HL-60/S4 (cell line): Measurements from ENCODE around the gene UBE4B.
"Not testable (repeated sequence)": the region's sequence is repeated elsewhere in the genome, so short reads cannot be mapped to it uniquely, and the experiment has no call there.

Source experiments
- in situ Hi-C: fragments of 300-500 bp; cut with MboI; formaldehyde crosslinking; loops from 2 replicates; pipeline ENCODE4 v1.14.3; 2022; ENCODE audit warnings: low sequenced_read_pairs

The UBE4B gene

GRCh38 chr1:10070206-10070605 is 37.4 kb downstream of the UBE4B start:
- in situ Hi-C loops: no loop called here

GRCh38 chr1:10071640-10072039 is 38.9 kb downstream of the UBE4B start:
- in situ Hi-C loops: no loop called here

- in situ Hi-C loops: not testable (repeated sequence)
These were observed 40.6 kb downstream of the UBE4B start for GRCh38 chr1:10073371-10073770.

- in situ Hi-C loops: no loop called here
These were observed 41.5 kb downstream of the UBE4B start for GRCh38 chr1:10074059-10074851.

GRCh38 chr1:10074852-10075730 is 42.3 kb downstream of the UBE4B start:
- in situ Hi-C loops: no loop called here

GRCh38 chr1:10075732-10076131 is 43.0 kb downstream of the UBE4B start:
- in situ Hi-C loops: no loop called here

- in situ Hi-C loops: no loop called here
These were observed 45.7 kb downstream of the UBE4B start for GRCh38 chr1:10078494-10078893.

GRCh38 chr1:10080523-10080922 is 47.8 kb downstream of the UBE4B start:
- in situ Hi-C loops: no loop called here

- in situ Hi-C loops: no loop called here
These were observed 50.2 kb downstream of the UBE4B start for GRCh38 chr1:10082785-10083479.

- in situ Hi-C loops: no loop called here
These were observed 51.3 kb downstream of the UBE4B start for GRCh38 chr1:10084045-10084444.

GRCh38 chr1:10085076-10085475 is 52.3 kb downstream of the UBE4B start:
- in situ Hi-C loops: no loop called here

- in situ Hi-C loops: no loop called here
These were observed 54.5 kb downstream of the UBE4B start for GRCh38 chr1:10087210-10087609.

- in situ Hi-C loops: no loop called here
These were observed 69.2 kb downstream of the UBE4B start for GRCh38 chr1:10101929-10102328.

GRCh38 chr1:10103193-10103592 is 70.4 kb downstream of the UBE4B start:
- in situ Hi-C loops: no loop called here

GRCh38 chr1:10104834-10105233 is 72.1 kb downstream of the UBE4B start:
- in situ Hi-C loops: no loop called here

- in situ Hi-C loops: no loop called here
These were observed 72.7 kb downstream of the UBE4B start for GRCh38 chr1:10105484-10105883.

- in situ Hi-C loops: no loop called here
These were observed 73.5 kb downstream of the UBE4B start for GRCh38 chr1:10106241-10106640.

- in situ Hi-C loops: no loop called here
These were observed 74.2 kb downstream of the UBE4B start for GRCh38 chr1:10106756-10107475.

- in situ Hi-C loops: not testable (repeated sequence)
These were observed 74.7 kb downstream of the UBE4B start for GRCh38 chr1:10107476-10107847.

- in situ Hi-C loops: no loop called here
These were observed 75.4 kb downstream of the UBE4B start for GRCh38 chr1:10108134-10108663.
